ENCODE results near the gene ATXN2. TPM values are rescaled to one million over a fixed set of nuclear protein-coding genes. Genes with fewer than 3 reads are reported as not detected.
"Not testable (repeated sequence)": the region's sequence is repeated elsewhere in the genome, so short reads cannot be mapped to it uniquely, and the experiment has no call there.

Gene ATXN2
- total RNA-seq, 2 experiments from 2014 or later: 32.2 to 35.6 TPM

- POLR2A ChIA-PET: no interaction called here
- Mint-ChIP-seq H3K36me3 (ENCODE audit: low read depth) (peaks cover 8% of the 10 kb centered on the region), H3K27me3 (no peaks in the 10 kb centered on the region)
Observed at GRCh38 chr12:111519083-111519482, 80.0 kb downstream of the ATXN2 start.

GRCh38 chr12:111507719-111508118 lies 91.4 kb downstream of the ATXN2 start:
- H3K27ac Mint-ChIP-seq, POLR2A ChIA-PET: not testable (repeated sequence)
- peaks cover 28% of the 10 kb centered on the region for H3K36me3 Mint-ChIP-seq (ENCODE audit: low read depth)

More at GRCh38 chr12:111519083-111519482, 80.0 kb downstream of the ATXN2 start:
- intact Hi-C loops (cut with micrococcal nuclease): no loop called here
- DNase-seq (no peak), ATAC-seq (no peak)
- no peaks in the 10 kb centered on the region for H3K4me1 Mint-ChIP-seq (ENCODE audit: low read depth)
- TF ChIP-seq CTCF (IDR thresholded peaks at IDR 0.05): no peak
- H3K4me3 Mint-ChIP-seq: no peak overlapping the region
- no peak overlapping the region for H3K27ac Mint-ChIP-seq
- CTCF ChIA-PET: interaction anchor here (1.3 to 1.9 kb wide), 3 partner anchors 10 to 122 kb away, joined by 5 to 9 read pairs (median 5); no protein-coding TSS in a partner anchor
- H3K9me3 Mint-ChIP-seq: no peaks in the 10 kb centered on the region

GRCh38 chr12:111507258-111507657 lies 91.9 kb downstream of the ATXN2 start:
- H3K9me3 Mint-ChIP-seq; H3K27me3 Mint-ChIP-seq; ATAC-seq; DNase-seq; H3K27ac Mint-ChIP-seq; POLR2A ChIA-PET; intact Hi-C loops (cut with micrococcal nuclease); CTCF ChIA-PET; H3K4me3 Mint-ChIP-seq: not testable (repeated sequence)
- Mint-ChIP-seq H3K36me3 (ENCODE audit: low read depth) (peaks cover 28% of the 10 kb centered on the region), H3K4me1 (ENCODE audit: low read depth) (peaks cover 12% of the 10 kb centered on the region)

More at GRCh38 chr12:111507719-111508118, 91.4 kb downstream of the ATXN2 start:
- DNase-seq; CTCF ChIA-PET; H3K4me3 Mint-ChIP-seq; H3K27me3 Mint-ChIP-seq; intact Hi-C loops (cut with micrococcal nuclease); H3K9me3 Mint-ChIP-seq; ATAC-seq: not testable (repeated sequence)
- H3K4me1 Mint-ChIP-seq (ENCODE audit: low read depth): peaks cover 12% of the 10 kb centered on the region

- no peak for TF ChIP-seq CTCF (IDR thresholded peaks at IDR 0.05)
- ATAC-seq (no peak), DNase-seq (no peak)
- Mint-ChIP-seq H3K9me3 (no peaks in the 10 kb centered on the region), H3K27ac (peak overlapping the region; percentile 16), H3K4me1 (ENCODE audit: low read depth) (peaks cover 12% of the 10 kb centered on the region), H3K36me3 (ENCODE audit: low read depth) (peaks cover 24% of the 10 kb centered on the region), H3K4me3 (no peak overlapping the region), H3K27me3 (no peaks in the 10 kb centered on the region)
- POLR2A ChIA-PET: no interaction called here
- intact Hi-C loops (cut with micrococcal nuclease): no loop called here
- CTCF ChIA-PET: interaction anchor here (0.6 to 1.2 kb wide), 4 partner anchors 24 to 109 kb away, joined by 3 read pairs; no protein-coding TSS in a partner anchor
Observed at GRCh38 chr12:111506260-111506659, 92.9 kb downstream of the ATXN2 start.

GRCh38 chr12:111505601-111506036 lies 93.5 kb downstream of the ATXN2 start:
- Mint-ChIP-seq H3K4me3 (no peak overlapping the region), H3K9me3 (no peaks in the 10 kb centered on the region), H3K27me3 (no peaks in the 10 kb centered on the region), H3K4me1 (ENCODE audit: low read depth) (peaks cover 12% of the 10 kb centered on the region), H3K27ac (no peak overlapping the region), H3K36me3 (ENCODE audit: low read depth) (peaks cover 24% of the 10 kb centered on the region)
- ChIA-PET CTCF (interaction anchor here (0.6 to 1.2 kb wide), 5 partner anchors 24 to 239 kb away, joined by 3 read pairs; no protein-coding TSS in a partner anchor), POLR2A (no interaction called here)
- peak; percentile 7 for DNase-seq
- ATAC-seq: peak; percentile 85
- TF ChIP-seq CTCF (IDR thresholded peaks at IDR 0.05): peak; percentile 12
- intact Hi-C loops (cut with micrococcal nuclease): no loop called here

DNA sequence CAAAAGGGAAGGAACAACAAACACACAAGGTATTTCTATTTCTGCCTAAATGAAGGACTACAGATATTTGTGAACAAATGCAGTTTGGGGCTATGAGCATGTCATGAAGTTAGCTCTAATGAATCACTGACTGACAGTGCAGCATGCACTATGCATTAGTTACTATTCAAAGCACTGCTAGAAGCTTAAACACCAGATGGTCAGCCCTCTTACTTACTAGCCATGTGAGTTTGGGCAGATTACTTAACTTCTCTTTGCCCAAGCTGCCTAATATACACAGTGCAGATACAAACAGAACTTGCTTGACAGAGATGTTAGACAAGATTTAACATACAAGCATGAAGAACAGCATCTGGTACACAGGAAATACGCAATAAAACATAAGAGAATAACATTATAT lies 96.0 kb downstream of the ATXN2 start:
- H3K27me3 Mint-ChIP-seq: no peaks in the 10 kb centered on the region
- H3K9me3 Mint-ChIP-seq: no peaks in the 10 kb centered on the region
- DNase-seq (no peak), ATAC-seq (no peak)
- no peak overlapping the region for H3K27ac Mint-ChIP-seq
- H3K4me1 Mint-ChIP-seq (ENCODE audit: low read depth): peaks cover 12% of the 10 kb centered on the region
- intact Hi-C loops (cut with micrococcal nuclease): no loop called here
- no peak overlapping the region for H3K4me3 Mint-ChIP-seq
- peaks cover 29% of the 10 kb centered on the region for H3K36me3 Mint-ChIP-seq (ENCODE audit: low read depth)
- ChIA-PET CTCF (interaction anchor here (0.7 kb wide), 1 partner anchor 106 kb away, joined by 5 read pairs; no protein-coding TSS in a partner anchor), POLR2A (interaction anchor here (0.6 kb wide), 1 partner anchor 57 kb away, joined by 3 read pairs; no protein-coding TSS in a partner anchor)
- no peak for TF ChIP-seq CTCF (IDR thresholded peaks at IDR 0.05)

Data from activated CD8-positive, alpha-beta T cell treated with anti-CD3 and anti-CD28 coated beads for 36 hours (primary cell).